SK-N-SH treated with all-trans-retinoic acid at 6 μM for 48 hours (cell line): ENCODE measurements around the gene GABBR2.

Experiments
- ATAC-seq: fragments of 200-7000 bp; cut with Tn5 transposase; 3 replicates; pipeline ENCODE4 v1.9.1; 2020; ENCODE audit warnings: mild to moderate bottlenecking, moderate library complexity
- BACH2 ChIP-seq: fragments of 250-450 bp; sonication (Bioruptor Pico); IDR thresholded peaks from 2 replicates; pipeline ENCODE4 v1.9.0; 2021; ENCODE audit warnings: mild to moderate bottlenecking, borderline replicate concordance
- CREB5 ChIP-seq: fragments of 250-450 bp; sonication (Bioruptor Pico); IDR thresholded peaks from 2 replicates; pipeline ENCODE4 v1.5.1; 2020; ENCODE audit warnings: low read depth, mild to moderate bottlenecking, moderate library complexity
- CSDC2 ChIP-seq: fragments of 250-450 bp; sonication (Bioruptor Pico); IDR thresholded peaks from 2 replicates; pipeline ENCODE4 v1.5.0; 2020; ENCODE audit warnings: mild to moderate bottlenecking, moderate library complexity
- CSRNP3 ChIP-seq: fragments of 250-450 bp; sonication (Bioruptor Pico); IDR thresholded peaks from 2 replicates; pipeline ENCODE4 v1.5.1; 2021; ENCODE audit warnings: mild to moderate bottlenecking, moderate library complexity
- ESRRG ChIP-seq: fragments of 250-450 bp; sonication (Bioruptor Pico); IDR thresholded peaks from 2 replicates; pipeline ENCODE4 v1.6.1; 2021; ENCODE audit warnings: mild to moderate bottlenecking
- GLIS3 ChIP-seq: fragments of 250-450 bp; sonication (Bioruptor Pico); IDR thresholded peaks from 2 replicates; pipeline ENCODE4 v1.5.0; 2020; ENCODE audit warnings: mild to moderate bottlenecking, moderate library complexity
- ISL1 ChIP-seq: fragments of 250-450 bp; sonication (Bioruptor Pico); IDR thresholded peaks from 2 replicates; pipeline ENCODE4 v2.1.2; 2022; ENCODE audit warnings: mild to moderate bottlenecking, moderate library complexity
- OSR1 ChIP-seq: fragments of 250-450 bp; sonication (Bioruptor Pico); IDR thresholded peaks from 2 replicates; pipeline ENCODE4 v1.8.0; 2022; ENCODE audit warnings: moderate library complexity, mild to moderate bottlenecking, inconsistent platforms
- PATZ1 ChIP-seq: fragments of 250-450 bp; sonication (Bioruptor Pico); IDR thresholded peaks from 2 replicates; pipeline ENCODE4 v1.8.0; 2020; ENCODE audit warnings: mild to moderate bottlenecking, moderate library complexity, borderline replicate concordance
- POU6F1 ChIP-seq: fragments of 250-450 bp; sonication (Bioruptor Pico); IDR thresholded peaks from 2 replicates; pipeline ENCODE4 v1.8.0; 2021; ENCODE audit warnings: low read depth, mild to moderate bottlenecking, moderate library complexity, borderline replicate concordance
- PPARA ChIP-seq: fragments of 250-450 bp; sonication (Bioruptor Pico); IDR thresholded peaks from 2 replicates; pipeline ENCODE4 v1.5.0; 2020; ENCODE audit warnings: mild to moderate bottlenecking, borderline replicate concordance
- RARB ChIP-seq: fragments of 250-450 bp; sonication (Bioruptor Pico); IDR thresholded peaks from 2 replicates; pipeline ENCODE4 v1.8.0; 2021; ENCODE audit warnings: mild to moderate bottlenecking, moderate library complexity
- TCF4 ChIP-seq: fragments of 250-450 bp; sonication (Bioruptor Pico); IDR thresholded peaks from 2 replicates; pipeline ENCODE4 v1.8.0; 2021; ENCODE audit warnings: mild to moderate bottlenecking, moderate library complexity, borderline replicate concordance
- TOX ChIP-seq: fragments of 250-450 bp; sonication (Bioruptor Pico); IDR thresholded peaks from 2 replicates; pipeline ENCODE4 v1.8.0; 2021; ENCODE audit warnings: mild to moderate bottlenecking, moderate library complexity, borderline replicate concordance
- TSHZ2 ChIP-seq: fragments of 250-450 bp; sonication (Bioruptor Pico); IDR thresholded peaks from 2 replicates; pipeline ENCODE4 v1.5.0; 2020; ENCODE audit warnings: mild to moderate bottlenecking, moderate library complexity
- ZC3H10 ChIP-seq: fragments of 250-450 bp; sonication (Bioruptor Pico); IDR thresholded peaks from 2 replicates; pipeline ENCODE4 v1.5.1; 2021; ENCODE audit warnings: mild to moderate bottlenecking, moderate library complexity
- ZFP3 ChIP-seq: fragments of 250-450 bp; sonication (Bioruptor Pico); IDR thresholded peaks from 2 replicates; pipeline ENCODE4 v1.5.0; 2020; ENCODE audit warnings: mild to moderate bottlenecking, moderate library complexity
- ZFP30 ChIP-seq: fragments of 450-650 bp; formaldehyde crosslinking; IDR thresholded peaks from 2 replicates; pipeline ENCODE4 v1.5.0; 2022; ENCODE audit warnings: mild to moderate bottlenecking, moderate library complexity
- ZNF565 ChIP-seq: fragments of 450-650 bp; formaldehyde crosslinking; conservative IDR thresholded peaks from 2 replicates; pipeline ENCODE4 v1.5.0; 2020; ENCODE audit warnings: low read depth, mild to moderate bottlenecking, moderate library complexity
- ZNF70 ChIP-seq: fragments of 450-650 bp; formaldehyde crosslinking; IDR thresholded peaks from 2 replicates; pipeline ENCODE4 v1.5.0; 2020; ENCODE audit warnings: mild to moderate bottlenecking, moderate library complexity
- ZNF8 ChIP-seq: fragments of 450-650 bp; formaldehyde crosslinking; IDR thresholded peaks from 2 replicates; pipeline ENCODE4 v1.5.0; 2020; ENCODE audit warnings: mild to moderate bottlenecking, moderate library complexity

GABBR2 gene

GRCh38 chr9:98429613-98430012 lies 279.1 kb downstream of the GABBR2 start:
- no peak for ATAC-seq
- no peak for TF ChIP-seq TOX
- no peak for TF ChIP-seq ESRRG (CRISPR knock-in tag)
- TF ChIP-seq ISL1 = no peak
- no peak for TF ChIP-seq RARB (CRISPR knock-in tag)
- TF ChIP-seq OSR1 (CRISPR knock-in tag) = no peak
- no peak for TF ChIP-seq ZFP30 (CRISPR knock-in tag)
- TF ChIP-seq BACH2 = no peak
- no peak for TF ChIP-seq ZFP3 (CRISPR knock-in tag)
- no peak for TF ChIP-seq ZNF70 (CRISPR knock-in tag)
- TF ChIP-seq TSHZ2 = no peak

GRCh38 chr9:98428454-98428853 lies 280.3 kb downstream of the GABBR2 start:
- no peak for ATAC-seq
- TF ChIP-seq PPARA (CRISPR knock-in tag) = no peak
- TF ChIP-seq CSRNP3 = no peak
- TF ChIP-seq ZNF565 (CRISPR knock-in tag) = no peak
- TF ChIP-seq TCF4 = no peak
- no peak for TF ChIP-seq OSR1 (CRISPR knock-in tag)
- TF ChIP-seq ZFP30 (CRISPR knock-in tag) = no peak
- TF ChIP-seq TOX = no peak
- TF ChIP-seq BACH2 = no peak
- no peak for TF ChIP-seq CREB5
- TF ChIP-seq RARB (CRISPR knock-in tag) = no peak
- TF ChIP-seq ZFP3 (CRISPR knock-in tag) = no peak

GRCh38 chr9:98427491-98427890 lies 281.2 kb downstream of the GABBR2 start:
- no peak for TF ChIP-seq ZC3H10 (CRISPR knock-in tag)
- no peak for TF ChIP-seq GLIS3 (CRISPR knock-in tag)
- no peak for TF ChIP-seq ESRRG (CRISPR knock-in tag)
- no peak for TF ChIP-seq CSDC2
- no peak for TF ChIP-seq BACH2
- TF ChIP-seq PATZ1 (CRISPR knock-in tag) = no peak
- no peak for TF ChIP-seq TSHZ2
- no peak for ATAC-seq

GRCh38 chr9:98425079-98425478 lies 283.7 kb downstream of the GABBR2 start:
- ATAC-seq = no peak
- TF ChIP-seq POU6F1 (no peak), ZNF565 (CRISPR knock-in tag) (no peak), CSRNP3 (no peak), TOX (no peak), OSR1 (CRISPR knock-in tag) (no peak), BACH2 (no peak), ZNF8 (CRISPR knock-in tag) (no peak), ESRRG (CRISPR knock-in tag) (no peak), ZFP3 (CRISPR knock-in tag) (no peak), PPARA (CRISPR knock-in tag) (no peak), ISL1 (no peak), CSDC2 (no peak), ZC3H10 (CRISPR knock-in tag) (no peak)
